Measurements from ENCODE around the gene RHBDD2.

DNA sequence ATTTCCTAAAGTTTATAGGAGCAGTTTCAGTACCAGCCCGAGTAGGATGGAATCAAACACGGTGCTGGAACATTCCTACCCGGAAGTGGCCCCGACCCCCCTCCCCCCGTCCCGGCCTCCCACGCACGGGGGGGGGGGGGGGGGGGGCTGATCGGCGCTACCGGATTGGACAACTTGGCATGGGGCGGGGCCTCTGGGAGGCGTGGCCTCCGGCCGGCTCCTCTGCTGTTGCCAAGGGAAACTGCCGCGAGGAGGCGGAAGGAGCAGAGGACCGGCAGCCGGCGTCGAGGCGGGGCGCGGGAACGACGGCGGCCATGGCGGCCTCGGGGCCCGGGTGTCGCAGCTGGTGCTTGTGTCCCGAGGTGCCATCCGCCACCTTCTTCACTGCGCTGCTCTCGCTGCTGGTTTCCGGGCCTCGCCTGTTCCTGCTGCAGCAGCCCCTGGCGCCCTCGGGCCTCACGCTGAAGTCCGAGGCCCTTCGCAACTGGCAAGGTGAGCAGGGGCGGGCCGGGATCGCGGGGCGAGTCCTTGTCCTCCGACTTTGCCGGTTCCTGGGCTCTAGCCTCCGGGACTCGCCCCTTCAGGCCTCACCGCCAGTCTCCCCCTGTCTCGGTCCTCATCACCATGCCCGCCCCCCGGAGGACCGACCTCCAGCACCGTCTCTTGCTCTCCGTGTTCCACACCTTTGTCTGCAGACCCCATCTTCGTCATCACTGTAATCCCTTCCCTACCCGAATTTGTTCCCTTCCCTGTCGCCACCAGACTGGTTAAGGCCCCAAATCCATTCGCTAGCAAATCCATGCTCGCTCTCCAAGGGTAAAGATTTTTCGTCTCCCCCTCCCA, at the start of gene RHBDD2:
- TF ChIP-seq, protein P1, sequence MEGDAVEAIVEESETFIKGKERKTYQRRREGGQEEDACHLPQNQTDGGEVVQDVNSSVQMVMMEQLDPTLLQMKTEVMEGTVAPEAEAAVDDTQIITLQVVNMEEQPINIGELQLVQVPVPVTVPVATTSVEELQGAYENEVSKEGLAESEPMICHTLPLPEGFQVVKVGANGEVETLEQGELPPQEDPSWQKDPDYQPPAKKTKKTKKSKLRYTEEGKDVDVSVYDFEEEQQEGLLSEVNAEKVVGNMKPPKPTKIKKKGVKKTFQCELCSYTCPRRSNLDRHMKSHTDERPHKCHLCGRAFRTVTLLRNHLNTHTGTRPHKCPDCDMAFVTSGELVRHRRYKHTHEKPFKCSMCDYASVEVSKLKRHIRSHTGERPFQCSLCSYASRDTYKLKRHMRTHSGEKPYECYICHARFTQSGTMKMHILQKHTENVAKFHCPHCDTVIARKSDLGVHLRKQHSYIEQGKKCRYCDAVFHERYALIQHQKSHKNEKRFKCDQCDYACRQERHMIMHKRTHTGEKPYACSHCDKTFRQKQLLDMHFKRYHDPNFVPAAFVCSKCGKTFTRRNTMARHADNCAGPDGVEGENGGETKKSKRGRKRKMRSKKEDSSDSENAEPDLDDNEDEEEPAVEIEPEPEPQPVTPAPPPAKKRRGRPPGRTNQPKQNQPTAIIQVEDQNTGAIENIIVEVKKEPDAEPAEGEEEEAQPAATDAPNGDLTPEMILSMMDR (conservative IDR thresholded peaks at IDR 0.05 in 1 of 2, IDR thresholded peaks at IDR 0.05 in 1 of 2; ENCODE audit: extremely low read depth in 1 of 2, insufficient read depth in 1 of 2, low read depth in 1 of 2, low read length in 2 of 2), result peak in 1 of 2 donors; percentile 28
- no peak for TF ChIP-seq EZH2 (IDR thresholded peaks at IDR 0.05; ENCODE audit: borderline replicate concordance, low read length)
